ENCODE data around the gene CENPP.

CENPP gene

DNA sequence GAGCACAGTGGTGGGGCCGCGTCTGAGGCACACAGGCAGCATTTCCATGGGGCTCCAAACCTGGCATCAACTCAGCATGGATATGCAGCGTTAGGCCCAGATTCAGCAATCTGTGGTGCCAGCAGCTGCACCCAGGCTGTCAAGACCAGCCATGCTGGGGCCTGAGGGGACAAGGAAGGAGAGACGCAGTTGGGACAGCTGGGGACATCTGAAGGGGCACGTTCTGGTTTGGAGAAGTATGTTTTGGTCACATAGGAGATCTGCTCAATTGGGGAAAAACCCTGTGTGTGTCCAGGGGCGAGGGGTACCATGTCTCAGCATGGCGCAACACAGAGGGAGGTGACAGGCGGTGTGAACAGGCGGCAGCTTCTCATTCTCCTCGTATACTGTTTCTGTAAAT lies 276.7 kb downstream of the CENPP start:
- DNase-seq (no peak), ATAC-seq (replicated peaks) (no peak)
- Mint-ChIP-seq H3K9me3 (peaks cover 8 to 9% of the 10 kb centered on the region in 2 donors), H3K36me3 (peaks cover 3 to 22% of the 10 kb centered on the region in 2 donors), H3K27ac (no peak overlapping the region), H3K27me3 (no peaks in the 10 kb centered on the region), H3K4me3 (no peak overlapping the region), H3K4me1 (no peaks in the 10 kb centered on the region)

DNA sequence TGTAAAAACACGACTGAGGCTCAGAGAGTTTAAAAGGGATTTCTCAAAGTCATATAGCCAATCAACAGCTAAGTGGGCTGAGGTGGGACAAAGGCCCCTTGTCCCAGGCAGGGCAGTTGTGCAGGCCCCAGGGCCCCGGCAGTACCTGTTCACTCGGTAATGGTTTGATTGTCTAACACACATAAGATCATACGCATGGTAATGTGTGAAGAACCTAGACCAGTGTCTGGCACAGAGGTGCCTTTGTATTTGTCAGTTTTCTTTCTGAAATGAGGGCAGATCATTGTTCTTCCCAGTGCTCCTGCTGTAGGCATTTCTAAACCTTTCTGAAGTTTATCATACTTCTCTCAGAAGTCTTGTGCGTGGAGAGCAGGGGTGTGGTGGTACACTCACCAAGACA lies 277.3 kb downstream of the CENPP start:
- Mint-ChIP-seq H3K36me3 (peaks cover 3 to 22% of the 10 kb centered on the region in 2 donors), H3K4me3 (no peak overlapping the region), H3K27ac (no peak overlapping the region), H3K9me3 (peaks cover 8 to 9% of the 10 kb centered on the region in 2 donors), H3K4me1 (no peaks in the 10 kb centered on the region), H3K27me3 (no peaks in the 10 kb centered on the region)
- ATAC-seq (replicated peaks) (no peak), DNase-seq (no peak)

DNA sequence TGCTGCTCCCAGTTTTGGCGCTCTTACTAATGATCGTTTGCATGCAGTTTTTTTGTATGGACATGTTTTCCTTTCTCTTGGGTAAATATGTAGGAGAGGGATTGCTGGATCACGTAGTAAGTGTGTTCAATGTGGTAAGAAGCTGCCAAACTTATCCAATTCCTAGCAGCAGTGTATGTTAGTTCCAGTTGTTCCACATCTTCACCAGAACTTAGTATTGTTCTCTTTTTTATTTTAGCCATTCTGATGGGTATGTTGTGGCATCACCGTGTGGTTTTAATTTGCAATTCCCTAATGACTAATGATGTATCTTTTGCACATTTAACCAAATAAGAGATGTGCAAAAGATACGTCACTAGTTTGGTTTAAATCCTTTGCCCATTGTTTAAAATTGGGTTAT lies 278.2 kb downstream of the CENPP start:
- no peaks in the 10 kb centered on the region for H3K4me1 Mint-ChIP-seq
- H3K36me3 Mint-ChIP-seq, result peaks cover 3 to 22% of the 10 kb centered on the region in 2 donors

DNA sequence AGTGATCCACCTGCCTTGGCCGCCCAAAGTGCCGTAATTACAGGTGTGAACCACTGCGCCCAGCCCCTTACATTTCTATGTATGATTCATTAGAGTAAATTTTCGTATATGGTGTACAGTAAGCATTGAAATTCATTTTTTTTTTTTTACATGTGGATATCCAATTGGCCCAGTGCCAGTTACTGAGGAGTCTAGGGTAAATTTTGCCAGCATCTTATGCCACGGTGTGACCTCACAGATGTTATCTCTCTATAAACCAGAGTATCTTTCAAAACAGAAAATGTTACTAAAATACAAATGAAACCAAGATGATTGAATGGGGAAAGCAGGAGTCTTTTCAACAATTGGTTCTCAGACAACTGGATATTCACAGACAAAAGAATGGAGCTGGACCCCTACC lies 279.5 kb downstream of the CENPP start:
- Mint-ChIP-seq H3K4me3 (no peak overlapping the region), H3K9me3 (peaks cover 8 to 9% of the 10 kb centered on the region in 2 donors), H3K27me3 (no peaks in the 10 kb centered on the region), H3K36me3 (peaks cover 3 to 22% of the 10 kb centered on the region in 2 donors), H3K4me1 (no peaks in the 10 kb centered on the region), H3K27ac (no peak overlapping the region)
- DNase-seq, result no peak
- no peak for ATAC-seq (replicated peaks)

More for the DNA sequence above, 278.2 kb downstream of the CENPP start:
- DNase-seq (no peak), ATAC-seq (replicated peaks) (no peak)
- peaks cover 8 to 9% of the 10 kb centered on the region in 2 donors for H3K9me3 Mint-ChIP-seq
- no peak overlapping the region for H3K4me3 Mint-ChIP-seq
- no peaks in the 10 kb centered on the region for H3K27me3 Mint-ChIP-seq
- no peak overlapping the region for H3K27ac Mint-ChIP-seq

DNA sequence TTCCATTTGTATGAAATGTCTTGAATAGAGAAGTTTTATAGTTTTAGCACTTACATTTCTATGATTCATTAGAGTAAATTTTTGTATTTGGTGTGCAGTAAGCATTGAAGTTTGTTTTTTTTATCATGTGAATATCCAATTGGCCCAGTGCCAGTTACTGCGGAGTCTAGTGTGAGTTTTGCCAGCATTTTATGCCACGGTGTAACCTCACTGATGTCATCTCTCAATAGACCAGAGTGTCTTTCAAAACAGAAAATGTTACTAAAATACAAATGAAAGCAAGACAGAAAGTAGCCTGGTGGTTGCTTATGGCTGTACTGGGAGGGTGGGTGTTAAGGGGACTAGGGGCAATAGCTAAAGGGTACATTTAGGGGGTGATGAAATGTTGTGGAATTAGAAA lies 281.3 kb downstream of the CENPP start:
- H3K4me3 Mint-ChIP-seq, result no peak overlapping the region
- DNase-seq (no peak), ATAC-seq (replicated peaks) (no peak)

DNA sequence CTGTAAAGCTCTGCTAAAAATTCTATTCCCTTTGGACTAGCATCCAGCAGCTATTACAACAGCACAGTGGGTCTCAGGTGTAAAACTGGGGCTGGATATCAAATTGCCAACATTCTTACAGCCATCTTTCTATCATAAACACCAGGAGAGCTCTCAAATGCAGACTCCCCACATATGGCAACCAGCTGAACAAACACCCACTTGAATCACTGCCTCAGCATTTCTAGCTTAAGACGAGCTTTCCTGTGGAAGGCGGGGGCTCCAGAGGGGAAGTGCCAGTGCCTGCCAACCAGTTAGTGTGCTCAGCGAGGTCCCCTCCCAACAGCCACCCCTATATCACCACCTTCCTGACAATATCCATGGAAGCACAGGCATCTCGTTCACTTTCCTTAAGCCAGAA lies 282.0 kb downstream of the CENPP start:
- no peak overlapping the region for H3K4me3 Mint-ChIP-seq

More for the DNA sequence above, 281.3 kb downstream of the CENPP start:
- Mint-ChIP-seq H3K9me3 (peaks cover 8 to 9% of the 10 kb centered on the region in 2 donors), H3K36me3 (peaks cover 18 to 35% of the 10 kb centered on the region in 2 donors), H3K4me1 (no peaks in the 10 kb centered on the region), H3K27me3 (no peaks in the 10 kb centered on the region), H3K27ac (no peak overlapping the region)

DNA sequence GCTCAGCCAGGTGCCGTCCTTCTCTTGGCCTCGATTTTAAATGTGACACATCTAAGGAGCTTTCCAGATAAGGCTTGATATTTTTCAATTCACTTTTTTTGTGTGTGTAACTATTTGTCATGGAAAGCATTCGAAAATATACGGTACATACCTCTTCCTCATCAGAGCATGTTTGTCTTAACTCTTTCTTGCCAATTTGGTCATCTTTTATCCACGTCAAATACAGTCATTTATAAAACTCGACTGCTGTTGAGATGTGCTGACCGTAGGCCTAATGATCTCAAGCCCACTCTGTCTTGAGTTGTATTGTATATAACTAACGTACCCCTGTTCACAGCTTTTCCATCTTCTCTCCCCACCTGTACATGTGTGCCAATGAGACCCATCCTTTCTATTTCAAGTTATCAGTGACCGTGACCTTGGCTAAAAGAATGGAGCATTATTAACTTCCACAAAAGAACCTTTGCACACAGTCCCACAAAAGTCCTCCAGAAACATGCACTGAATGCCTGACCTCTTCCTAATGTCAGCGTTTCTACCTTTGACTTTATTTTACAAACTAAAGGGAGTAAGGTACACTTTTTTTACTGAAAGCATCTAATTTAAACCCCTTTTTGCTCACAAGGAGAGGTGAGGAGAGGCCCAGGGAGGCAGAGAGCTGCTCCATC lies 282.6 kb downstream of the CENPP start:
- Mint-ChIP-seq H3K27ac (no peak overlapping the region), H3K4me3 (no peak overlapping the region), H3K9me3 (peaks cover 7 to 9% of the 10 kb centered on the region in 2 donors), H3K27me3 (no peaks in the 10 kb centered on the region), H3K36me3 (peaks cover 20 to 34% of the 10 kb centered on the region in 2 donors), H3K4me1 (no peaks in the 10 kb centered on the region)
- ATAC-seq (replicated peaks) (no peak), DNase-seq (no peak)

More for the DNA sequence above, 282.0 kb downstream of the CENPP start:
- no peaks in the 10 kb centered on the region for H3K4me1 Mint-ChIP-seq
- ATAC-seq (replicated peaks), result no peak
- no peak for DNase-seq
- no peaks in the 10 kb centered on the region for H3K27me3 Mint-ChIP-seq
- no peak overlapping the region for H3K27ac Mint-ChIP-seq
- peaks cover 8 to 9% of the 10 kb centered on the region in 2 donors for H3K9me3 Mint-ChIP-seq
- peaks cover 20 to 35% of the 10 kb centered on the region in 2 donors for H3K36me3 Mint-ChIP-seq

DNA sequence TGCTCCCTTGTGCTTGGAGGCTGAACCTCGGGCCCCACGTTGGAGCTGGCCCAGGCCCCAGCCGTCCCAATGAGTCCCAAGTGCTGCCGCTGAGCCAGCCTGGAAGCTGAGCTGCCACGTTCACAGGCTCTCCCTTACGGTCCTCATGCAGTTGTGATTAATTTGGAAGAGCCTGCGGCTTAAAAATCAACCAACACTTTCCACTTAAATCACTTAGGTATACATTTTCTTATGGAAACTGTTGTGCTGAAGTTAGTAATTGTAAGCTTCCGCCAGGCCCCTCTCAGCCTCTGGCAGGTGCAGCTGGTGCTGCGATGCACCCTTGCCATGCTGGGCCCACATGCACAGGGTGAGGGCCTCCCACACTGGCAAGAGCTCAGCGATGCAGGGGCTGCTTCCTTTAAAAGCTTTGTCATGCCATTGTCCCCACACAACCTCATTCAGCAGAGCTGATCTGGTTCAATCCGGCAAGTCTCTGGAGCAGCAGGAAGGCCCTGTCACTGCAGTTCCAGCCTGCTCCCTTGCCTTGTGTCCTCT lies 283.2 kb downstream of the CENPP start:
- DNase-seq (no peak), ATAC-seq (replicated peaks) (no peak)
- no peaks in the 10 kb centered on the region for H3K4me1 Mint-ChIP-seq
- H3K9me3 Mint-ChIP-seq, result peaks cover 1 to 4% of the 10 kb centered on the region in 2 donors
- H3K36me3 Mint-ChIP-seq, result peaks cover 25 to 34% of the 10 kb centered on the region in 2 donors
- no peaks in the 10 kb centered on the region for H3K27me3 Mint-ChIP-seq
- no peak overlapping the region for H3K4me3 Mint-ChIP-seq
- peak overlapping the region; percentile 5 for H3K27ac Mint-ChIP-seq

DNA sequence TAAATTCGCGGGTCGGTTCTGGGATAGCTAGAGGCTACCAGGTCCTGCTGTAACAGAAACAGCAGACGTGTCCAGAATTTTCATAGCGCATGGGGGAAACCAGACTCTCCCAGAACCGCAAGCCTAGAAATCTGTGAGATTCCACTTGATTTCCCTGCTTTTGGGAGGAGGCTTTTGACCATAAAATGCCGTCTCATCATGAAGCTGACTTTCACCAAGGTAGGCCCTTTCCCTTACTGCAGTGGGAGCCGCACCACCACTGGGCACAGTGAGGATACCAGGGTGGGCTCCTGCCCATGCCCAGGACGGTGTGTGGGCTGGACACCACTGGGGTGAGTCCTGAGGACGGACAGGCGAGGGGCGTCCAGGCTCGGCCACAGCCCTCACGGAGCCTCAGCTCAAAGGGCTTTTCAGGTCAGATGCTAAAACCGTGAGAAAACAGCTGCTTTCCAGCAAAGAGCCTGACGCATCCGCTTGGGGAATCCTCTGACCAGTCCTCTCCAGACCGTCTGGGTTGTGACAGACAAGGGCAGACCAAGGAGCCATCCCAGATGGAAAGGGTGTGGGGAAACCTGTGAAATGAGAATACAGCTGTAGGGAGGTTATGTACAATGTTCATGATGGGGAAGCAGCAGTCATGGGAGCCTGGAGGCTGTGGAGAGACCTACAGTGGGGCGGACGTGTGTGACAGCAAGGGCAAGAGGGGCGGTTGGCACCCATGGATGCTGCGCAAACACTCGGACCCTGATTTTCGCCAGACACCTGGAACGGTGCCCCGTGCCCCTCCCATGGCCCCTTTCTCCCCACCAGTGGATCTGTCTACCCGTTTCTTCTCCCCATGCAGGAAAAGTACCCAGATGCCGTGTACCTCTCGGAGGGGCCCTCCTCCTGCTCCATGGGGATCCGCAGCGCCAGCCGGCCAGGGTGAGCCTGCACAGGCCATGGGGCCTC lies 285.0 kb downstream of the CENPP start:
- no peak overlapping the region for H3K4me3 Mint-ChIP-seq
- ATAC-seq (replicated peaks), result no peak
- H3K27me3 Mint-ChIP-seq, result no peaks in the 10 kb centered on the region
- DNase-seq, result no peak
- no peaks in the 10 kb centered on the region for H3K4me1 Mint-ChIP-seq
- peak overlapping the region; percentile 90 for H3K27ac Mint-ChIP-seq
- H3K36me3 Mint-ChIP-seq, result peaks cover 32 to 41% of the 10 kb centered on the region in 2 donors
- no peaks in the 10 kb centered on the region for H3K9me3 Mint-ChIP-seq

DNA sequence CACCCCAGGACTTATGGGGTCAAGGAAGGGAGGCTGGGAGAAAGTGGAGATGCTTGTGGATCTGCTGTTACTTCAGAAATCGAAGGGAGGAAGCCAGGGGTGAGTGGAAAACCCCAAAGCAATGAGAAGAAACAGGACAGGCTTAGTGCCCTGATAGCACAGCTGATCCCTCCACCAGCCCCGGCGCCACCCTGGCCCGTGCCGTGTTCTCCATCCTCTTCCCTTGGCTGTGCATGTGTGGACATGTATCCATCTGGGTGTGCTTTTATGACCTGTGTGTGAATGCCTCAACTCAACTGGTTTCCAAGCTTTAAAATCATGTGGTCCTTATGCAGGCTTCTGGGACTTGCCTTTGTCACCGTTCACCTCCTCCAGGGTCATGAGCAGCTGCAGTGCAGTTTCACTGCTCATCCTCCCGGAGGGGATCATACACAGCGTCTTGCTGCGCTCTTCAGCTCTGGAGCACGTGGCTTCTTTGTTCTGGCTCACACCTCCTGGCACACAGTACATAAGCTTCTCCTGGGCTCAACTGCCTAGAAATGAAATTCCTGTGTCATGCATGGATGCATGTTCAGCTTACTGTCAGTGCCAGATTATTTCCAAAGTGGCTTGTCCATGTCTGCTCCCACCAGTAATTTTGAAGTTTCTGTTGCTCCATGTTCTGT lies 286.0 kb downstream of the CENPP start:
- H3K4me1 Mint-ChIP-seq, result no peaks in the 10 kb centered on the region
- H3K36me3 Mint-ChIP-seq, result peaks cover 37 to 51% of the 10 kb centered on the region in 2 donors

DNA sequence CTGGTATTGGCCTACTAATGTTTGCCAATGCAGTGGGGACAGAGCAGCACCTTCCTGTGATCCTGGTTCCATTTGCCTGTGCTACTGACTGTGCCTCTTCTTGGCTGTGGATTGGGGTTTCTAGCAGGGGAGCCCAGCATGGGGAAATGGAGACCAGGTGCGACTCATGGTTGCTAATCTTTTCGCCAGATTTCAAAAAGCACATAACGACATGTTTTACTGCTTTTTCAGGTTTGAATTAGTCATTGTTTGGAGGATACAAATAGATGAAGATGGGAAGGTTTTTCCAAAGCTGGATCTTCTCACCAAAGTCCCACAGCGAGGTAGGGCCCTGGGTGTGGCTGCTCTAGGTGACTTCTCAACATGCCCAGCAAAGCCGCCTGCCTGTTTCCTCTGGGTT lies 286.5 kb downstream of the CENPP start:
- DNase-seq (no peak), ATAC-seq (replicated peaks) (no peak)
- H3K36me3 Mint-ChIP-seq, result peaks cover 41 to 54% of the 10 kb centered on the region in 2 donors
- no peak overlapping the region for H3K4me3 Mint-ChIP-seq
- no peaks in the 10 kb centered on the region for H3K9me3 Mint-ChIP-seq
- H3K27ac Mint-ChIP-seq, result no peak overlapping the region
- no peaks in the 10 kb centered on the region for H3K27me3 Mint-ChIP-seq
- no peaks in the 10 kb centered on the region for H3K4me1 Mint-ChIP-seq

More for the DNA sequence above, 286.0 kb downstream of the CENPP start:
- peak overlapping the region; percentile 90 for H3K27ac Mint-ChIP-seq
- H3K4me3 Mint-ChIP-seq, result no peak overlapping the region
- no peak for DNase-seq
- H3K27me3 Mint-ChIP-seq, result no peaks in the 10 kb centered on the region
- no peaks in the 10 kb centered on the region for H3K9me3 Mint-ChIP-seq
- no peak for ATAC-seq (replicated peaks)

DNA sequence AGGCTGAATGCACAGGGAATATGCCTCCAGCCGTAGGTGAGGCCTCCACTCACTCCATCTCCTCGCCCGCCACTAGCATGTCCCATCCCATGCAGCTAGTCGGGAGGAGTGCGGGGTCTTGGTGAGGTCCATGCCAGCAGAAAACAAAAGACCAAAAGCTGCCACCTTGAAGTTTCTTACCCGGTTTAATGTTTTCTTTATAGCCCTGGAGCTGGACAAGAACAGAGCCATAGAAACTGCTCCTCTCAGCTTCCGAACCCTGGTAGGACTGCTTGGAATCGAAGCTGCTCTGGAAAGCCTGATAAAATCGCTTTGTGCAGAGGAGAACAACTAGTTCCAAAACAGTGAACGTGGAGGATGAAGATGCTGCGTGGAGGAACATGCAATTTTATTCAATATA lies 287.1 kb downstream of the CENPP start:
- DNase-seq (no peak), ATAC-seq (replicated peaks) (no peak)
- Mint-ChIP-seq H3K9me3 (no peaks in the 10 kb centered on the region), H3K27ac (no peak overlapping the region), H3K4me3 (no peak overlapping the region), H3K4me1 (no peaks in the 10 kb centered on the region), H3K27me3 (no peaks in the 10 kb centered on the region), H3K36me3 (peaks cover 44 to 57% of the 10 kb centered on the region in 2 donors)

DNA sequence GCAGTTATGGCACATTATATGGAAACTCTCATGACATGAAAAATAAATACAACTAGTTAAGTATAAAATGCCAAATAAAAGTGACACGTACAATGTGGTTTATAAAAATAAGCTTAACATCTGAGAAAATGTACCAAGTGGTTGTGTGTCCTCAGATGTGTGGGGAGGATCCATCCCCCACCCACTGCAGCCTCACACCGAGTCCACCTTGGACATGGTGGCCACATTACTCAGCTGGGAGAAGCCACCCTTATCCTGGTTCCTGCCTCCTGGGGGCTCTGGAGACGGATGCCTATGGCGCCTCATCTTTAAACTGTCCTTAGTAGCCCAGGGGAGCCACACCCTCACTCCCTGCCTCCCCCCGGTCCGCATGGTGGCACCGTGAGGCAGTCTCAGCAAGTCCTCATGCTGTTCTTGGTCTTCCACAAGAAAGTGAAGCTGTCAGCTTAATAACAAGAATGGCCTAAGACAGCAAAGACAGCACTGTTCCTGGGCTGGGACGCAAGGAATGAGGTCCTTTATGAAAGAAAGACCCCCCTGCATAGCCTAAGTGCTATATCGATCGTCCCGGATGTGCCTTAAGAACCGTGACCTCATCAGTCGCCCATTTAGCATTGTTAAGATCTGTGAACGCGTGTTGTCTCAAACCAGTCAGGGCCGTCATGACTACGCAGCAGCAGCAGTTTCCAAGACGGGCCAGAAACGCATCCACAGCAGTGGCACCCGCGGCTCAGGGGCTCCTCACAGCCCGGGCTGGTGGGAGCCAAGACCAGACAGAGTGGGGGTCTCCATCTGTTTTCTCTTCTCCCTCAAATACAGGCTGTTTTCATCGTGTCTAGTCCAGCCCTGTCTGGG lies 287.7 kb downstream of the CENPP start:
- Mint-ChIP-seq H3K9me3 (no peaks in the 10 kb centered on the region), H3K27me3 (no peaks in the 10 kb centered on the region), H3K36me3 (peaks cover 44 to 60% of the 10 kb centered on the region in 2 donors), H3K4me3 (no peak overlapping the region), H3K4me1 (no peaks in the 10 kb centered on the region), H3K27ac (no peak overlapping the region)
- ATAC-seq (replicated peaks) (no peak), DNase-seq (no peak)
